AG10803 (cell line): Measurements from ENCODE around the gene C11orf71.

Experiments
- DNase-seq: peaks from one replicate; pipeline ENCODE4 v3.0.0; 2010; ENCODE audit warnings: low read depth
- H3K4me3 ChIP-seq: 2 replicates; pipeline ENCODE4 v1.5.1; 2011; ENCODE audit warnings: mild to moderate bottlenecking, low read length, control low read depth
- TF ChIP-seq, protein P1 (sequence below): conservative IDR thresholded peaks from 2 replicates; pipeline ENCODE4 v1.5.1; 2011; ENCODE audit warnings: mild to moderate bottlenecking, low read length, control low read depth, inconsistent platforms

The C11orf71 gene

DNA sequence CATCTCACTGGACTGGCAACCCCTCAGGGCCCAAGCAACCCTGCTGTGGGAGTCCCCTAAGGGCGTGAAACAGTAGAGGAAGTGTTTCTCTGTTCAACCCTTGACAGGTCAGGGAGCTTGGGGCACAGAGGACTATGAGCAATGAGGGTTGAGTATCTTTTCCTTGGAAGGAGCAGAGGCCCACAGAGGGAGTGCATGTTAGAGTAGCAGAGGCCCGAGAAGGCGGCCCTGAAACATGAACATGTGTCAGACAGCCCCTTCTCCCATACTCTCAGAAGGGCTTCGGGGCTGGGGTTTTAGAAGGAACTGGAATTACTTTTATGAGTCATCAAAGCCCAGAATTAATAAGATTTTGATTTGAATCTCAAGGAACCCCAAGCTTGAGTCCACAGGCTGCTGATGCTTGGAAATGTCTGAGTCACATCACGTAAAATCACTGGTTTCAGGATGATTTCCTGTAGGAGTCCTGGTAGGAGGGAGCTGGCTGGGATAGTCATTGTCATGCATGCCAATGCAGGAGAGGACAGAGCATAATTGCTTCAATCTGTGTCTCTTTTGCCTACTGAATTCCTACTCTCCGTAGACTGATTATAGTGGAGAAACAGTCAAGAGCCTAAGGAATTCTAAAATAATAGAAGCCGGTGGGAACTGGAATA lies 22.6 kb downstream of the C11orf71 start:
- TF ChIP-seq, protein P1, sequence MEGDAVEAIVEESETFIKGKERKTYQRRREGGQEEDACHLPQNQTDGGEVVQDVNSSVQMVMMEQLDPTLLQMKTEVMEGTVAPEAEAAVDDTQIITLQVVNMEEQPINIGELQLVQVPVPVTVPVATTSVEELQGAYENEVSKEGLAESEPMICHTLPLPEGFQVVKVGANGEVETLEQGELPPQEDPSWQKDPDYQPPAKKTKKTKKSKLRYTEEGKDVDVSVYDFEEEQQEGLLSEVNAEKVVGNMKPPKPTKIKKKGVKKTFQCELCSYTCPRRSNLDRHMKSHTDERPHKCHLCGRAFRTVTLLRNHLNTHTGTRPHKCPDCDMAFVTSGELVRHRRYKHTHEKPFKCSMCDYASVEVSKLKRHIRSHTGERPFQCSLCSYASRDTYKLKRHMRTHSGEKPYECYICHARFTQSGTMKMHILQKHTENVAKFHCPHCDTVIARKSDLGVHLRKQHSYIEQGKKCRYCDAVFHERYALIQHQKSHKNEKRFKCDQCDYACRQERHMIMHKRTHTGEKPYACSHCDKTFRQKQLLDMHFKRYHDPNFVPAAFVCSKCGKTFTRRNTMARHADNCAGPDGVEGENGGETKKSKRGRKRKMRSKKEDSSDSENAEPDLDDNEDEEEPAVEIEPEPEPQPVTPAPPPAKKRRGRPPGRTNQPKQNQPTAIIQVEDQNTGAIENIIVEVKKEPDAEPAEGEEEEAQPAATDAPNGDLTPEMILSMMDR, result no peak
- H3K4me3 ChIP-seq, result no peak overlapping the region
- peak; percentile 97 for DNase-seq

DNA sequence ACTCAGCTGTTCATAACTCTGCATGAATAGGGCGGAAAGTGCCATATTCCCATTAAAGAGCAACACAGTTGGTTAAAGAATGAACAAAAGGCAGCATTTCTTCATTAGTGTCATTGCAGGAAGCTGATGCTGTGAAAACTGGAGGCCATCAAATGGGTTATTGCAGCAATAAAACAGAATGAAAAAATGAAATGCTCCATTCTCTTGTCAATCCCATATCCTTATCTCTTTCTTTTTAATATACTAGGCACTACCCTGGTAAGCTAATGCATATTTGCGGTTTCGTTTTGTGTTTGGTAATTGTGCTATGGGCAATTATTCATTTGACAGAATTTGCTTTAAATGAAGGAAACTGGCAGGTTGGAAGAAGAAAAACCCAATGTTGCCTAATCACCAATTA lies 25.3 kb downstream of the C11orf71 start:
- TF ChIP-seq, protein P1, result no peak
- no peak overlapping the region for H3K4me3 ChIP-seq
- DNase-seq, result no peak

DNA sequence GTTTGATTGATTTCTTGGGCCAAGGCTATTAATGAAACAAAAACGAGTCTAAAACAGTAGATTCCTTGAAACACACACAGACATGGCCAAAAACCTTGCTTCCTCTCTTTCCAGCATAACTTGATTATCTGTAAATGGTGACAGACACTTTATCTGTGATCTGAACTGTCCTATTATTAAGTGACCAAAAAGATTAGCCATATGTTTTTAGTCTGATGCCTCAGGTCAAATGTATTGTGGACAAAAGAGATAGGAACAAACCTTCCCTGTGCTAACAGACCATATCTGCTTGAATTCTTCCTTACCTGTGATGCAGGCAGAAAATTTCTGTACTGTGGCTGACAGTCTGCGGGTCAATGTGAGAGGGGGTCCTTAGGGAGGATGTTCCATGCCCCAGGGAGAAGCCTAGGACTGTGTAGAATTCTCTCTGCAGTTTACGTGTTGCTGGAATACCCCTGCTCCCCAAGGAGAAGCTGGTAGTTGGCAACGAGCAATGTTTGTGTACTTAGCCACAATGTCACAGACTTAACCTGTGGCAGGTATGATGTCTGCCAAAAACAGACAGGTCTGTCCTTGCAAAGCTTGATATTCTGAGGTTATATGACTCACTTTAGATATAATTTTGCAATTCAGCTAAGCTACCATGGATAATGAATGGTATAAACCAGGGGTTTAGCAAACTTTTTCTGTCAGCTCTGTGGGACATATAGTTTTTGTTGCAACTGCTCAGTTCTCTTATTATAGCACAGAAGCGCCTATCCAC lies 31.2 kb downstream of the C11orf71 start:
- TF ChIP-seq, protein P1, result no peak
- no peak for DNase-seq
- H3K4me3 ChIP-seq, result no peak overlapping the region

DNA sequence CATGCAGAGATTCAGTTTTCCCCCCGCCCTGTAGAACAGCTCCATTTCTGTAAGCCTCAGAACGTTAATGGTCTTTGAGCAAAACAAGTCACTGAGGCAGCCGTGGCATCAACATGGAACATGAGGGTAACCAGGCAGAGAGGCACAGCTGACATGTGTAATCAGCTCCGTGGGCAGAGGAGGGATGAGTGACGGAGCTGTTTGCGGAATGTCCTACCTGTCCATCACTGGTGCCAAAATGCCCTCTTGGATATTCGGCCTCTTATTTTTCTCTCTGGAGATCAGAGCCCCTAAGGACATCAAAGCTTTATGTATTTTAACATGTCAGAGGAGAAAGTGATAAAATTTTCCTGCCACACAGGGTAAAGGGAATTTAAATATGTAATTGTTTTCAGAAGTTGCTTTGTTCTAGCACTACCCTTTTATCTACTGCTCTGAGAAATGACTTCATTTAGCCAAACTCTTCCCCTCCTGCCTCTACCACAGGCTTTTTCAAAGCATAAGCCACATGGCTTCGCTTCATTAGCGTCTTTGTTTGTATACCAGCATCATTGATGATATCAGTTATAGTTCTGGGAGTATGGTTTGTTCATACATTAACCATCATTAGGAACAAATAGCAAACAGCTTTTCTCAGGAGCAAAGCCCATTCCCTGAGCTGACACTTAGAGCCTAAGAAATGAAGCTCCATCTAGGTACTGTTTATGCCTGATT lies 32.9 kb downstream of the C11orf71 start:
- TF ChIP-seq, protein P1, result no peak
- peak overlapping the region; percentile 21 for H3K4me3 ChIP-seq
- no peak for DNase-seq

DNA sequence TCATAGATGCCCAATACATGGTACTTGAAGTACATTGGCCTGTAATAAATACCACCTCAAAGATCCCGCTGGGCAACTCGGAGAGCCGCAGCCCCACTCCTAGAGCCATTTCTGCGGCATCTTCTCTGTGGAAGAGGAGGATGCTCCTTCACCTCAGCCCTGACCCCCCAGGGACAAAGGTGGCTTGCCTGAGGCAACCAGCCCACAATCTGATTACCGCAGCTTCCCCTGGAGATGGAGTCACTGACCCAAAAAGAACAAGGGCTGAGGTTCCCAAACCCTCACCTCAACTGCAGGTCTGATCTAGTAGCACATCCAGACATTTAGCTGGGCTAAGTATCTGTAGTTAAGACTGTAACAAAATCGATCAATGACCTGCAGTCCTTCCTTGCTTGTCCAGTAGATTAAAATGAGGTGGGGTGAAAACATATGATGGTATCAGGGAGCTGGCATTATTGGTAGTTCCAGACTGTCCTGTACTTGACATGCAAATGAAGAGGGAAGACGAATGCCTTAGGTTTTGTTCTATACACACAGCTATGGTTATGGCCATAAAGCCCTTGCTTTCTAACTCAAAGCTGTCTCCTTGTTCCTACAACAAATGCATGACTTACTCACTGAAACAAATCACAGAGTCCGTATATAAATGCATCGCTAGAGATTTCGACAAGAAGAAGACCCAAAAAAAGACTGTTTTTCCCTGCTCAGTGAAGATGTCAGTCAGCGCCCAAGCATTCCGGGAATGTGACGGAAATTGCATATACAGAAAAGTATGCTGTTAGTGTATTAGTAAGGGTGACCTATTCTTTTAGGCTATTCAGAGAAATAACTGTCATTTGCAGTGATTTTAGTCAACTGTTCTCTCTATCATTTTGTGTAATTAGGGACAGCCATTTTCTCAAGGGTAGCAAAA lies 33.7 kb downstream of the C11orf71 start:
- TF ChIP-seq, protein P1, result no peak
- peak; percentile 88 for DNase-seq
- H3K4me3 ChIP-seq, result peak overlapping the region; percentile 25

DNA sequence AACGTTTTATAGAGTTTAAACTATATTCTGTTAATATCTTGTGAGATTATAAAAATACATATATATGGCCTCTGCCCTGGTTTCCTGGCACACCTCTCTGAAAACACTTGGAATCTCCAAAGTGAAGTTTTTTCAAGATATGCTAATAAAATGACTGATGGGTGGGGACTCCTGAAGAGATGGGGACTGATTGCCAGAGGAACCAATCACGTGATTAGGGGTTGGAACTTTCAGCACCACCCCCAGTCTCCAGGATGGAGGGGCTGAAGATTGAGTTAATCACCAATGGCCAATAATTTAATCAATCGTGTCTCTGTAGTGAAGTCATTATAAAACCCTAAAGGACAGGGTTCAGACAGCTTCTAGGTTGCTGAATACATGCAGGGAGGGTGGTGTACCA lies 37.4 kb downstream of the C11orf71 start:
- no peak overlapping the region for H3K4me3 ChIP-seq
- TF ChIP-seq, protein P1, result no peak
- no peak for DNase-seq
